22Rv1 (cell line): Measurements from ENCODE around the gene LAT.
A peak's percentile ranks its signal among the peaks of the same experiment; 100 is the strongest.

Experiments used
- CTCF ChIP-seq: fragments of 450-650 bp; IDR thresholded peaks from 2 replicates; pipeline ENCODE4 v1.5.1; 2017; ENCODE audit warnings: mild to moderate bottlenecking
- ZFX ChIP-seq: fragments of 450-650 bp; IDR thresholded peaks from 2 replicates; pipeline ENCODE4 v1.6.1; 2017; ENCODE audit warnings: antibody characterized with exemption, borderline replicate concordance

DNA sequence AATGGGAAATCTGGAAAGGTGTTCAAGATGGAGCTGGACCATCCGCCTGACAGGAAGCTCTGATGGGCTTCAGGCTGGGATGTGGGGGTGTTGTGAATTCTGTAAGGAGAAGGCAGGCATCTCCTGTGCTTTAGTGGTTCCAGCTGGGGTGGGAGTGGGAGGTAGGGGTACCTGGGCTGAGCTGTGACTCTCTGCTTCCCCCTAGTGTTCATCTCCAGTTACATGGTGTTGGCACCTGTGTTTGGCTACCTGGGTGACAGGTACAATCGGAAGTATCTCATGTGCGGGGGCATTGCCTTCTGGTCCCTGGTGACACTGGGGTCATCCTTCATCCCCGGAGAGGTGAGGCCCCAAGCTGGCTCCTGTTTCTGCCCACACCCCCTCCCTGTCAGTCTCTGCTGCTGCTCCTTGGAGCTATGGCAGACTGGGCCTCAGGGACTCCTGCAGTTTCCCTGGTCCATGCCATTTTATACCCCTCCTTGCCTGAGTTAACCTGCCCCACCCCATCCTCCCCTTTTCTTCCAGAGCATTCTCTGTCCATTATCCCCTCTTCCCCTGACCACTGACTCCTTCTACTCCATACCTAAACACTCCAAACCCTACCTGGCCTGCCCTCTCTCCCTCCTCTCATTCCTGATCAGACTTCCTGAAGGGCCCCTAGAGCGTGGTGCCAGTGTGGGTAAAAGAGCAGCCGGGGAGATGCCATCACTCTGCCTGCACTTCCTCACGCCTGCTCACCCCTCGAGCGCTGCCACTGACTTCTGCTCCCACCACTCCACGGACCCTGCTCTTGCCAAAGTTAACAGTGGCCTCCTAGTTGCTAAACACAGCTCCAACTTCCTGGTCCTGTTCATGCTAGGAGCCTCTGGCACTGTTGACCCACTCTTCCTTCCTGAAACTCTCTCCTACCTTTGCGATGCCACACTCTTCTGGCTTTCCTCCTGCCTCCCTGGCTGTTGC lies 6.9 kb upstream of the LAT start:
- TF ChIP-seq CTCF, result peak; percentile 86
- TF ChIP-seq ZFX, result no peak
